HepG2 (cell line): ENCODE results near the gene ZNF117. TPM values are rescaled to one million over a fixed set of nuclear protein-coding genes. Genes with fewer than 3 reads are reported as not detected.

ENCODE experiments used
- GTF2F1 ChIP-seq: fragments of 150-350 bp; IDR thresholded peaks from 2 replicates; pipeline ENCODE4 v1.6.1; 2014; ENCODE audit warnings: low read length
- HNRNPK ChIP-seq: fragments of 200-400 bp; formaldehyde crosslinking; IDR thresholded peaks from 2 replicates; pipeline ENCODE4 v1.6.1; 2018; ENCODE audit warnings: low read length, low read depth, moderate library complexity, mild to moderate bottlenecking; ENCODE audit not compliant: poor library complexity, severe bottlenecking
- MXD4 ChIP-seq: IDR thresholded peaks from 2 replicates; pipeline ENCODE4 v1.6.1; 2016; ENCODE audit warnings: mild to moderate bottlenecking, missing biosample characterization, missing genetic modification reagents
- PCBP2 ChIP-seq: fragments of 200-400 bp; formaldehyde crosslinking; optimal IDR thresholded peaks from 2 replicates; pipeline ENCODE3; 2018; ENCODE audit warnings: low read length, low read depth; ENCODE audit not compliant: poor library complexity, severe bottlenecking
- PLSCR1 ChIP-seq: sonication (generic); formaldehyde crosslinking; IDR thresholded peaks from 2 replicates; pipeline ENCODE4 v1.5.0; 2020; ENCODE audit warnings: missing genetic modification reagents, mild to moderate bottlenecking, borderline replicate concordance
- RXRA ChIP-seq: sonication (generic); formaldehyde crosslinking; IDR thresholded peaks from 2 replicates; pipeline ENCODE4 v1.5.1; 2020; ENCODE audit warnings: missing genetic modification reagents
- ZBTB8A ChIP-seq: sonication (generic); formaldehyde crosslinking; IDR thresholded peaks from 2 replicates; pipeline ENCODE4 v1.4.0; 2020; ENCODE audit warnings: mild to moderate bottlenecking, low read depth, missing genetic modification reagents, borderline replicate concordance
- ZFP82 ChIP-seq: sonication (generic); formaldehyde crosslinking; IDR thresholded peaks from 2 replicates; pipeline ENCODE4 v1.5.1; 2020; ENCODE audit warnings: mild to moderate bottlenecking, missing genetic modification reagents, borderline replicate concordance
- ZMYM4 ChIP-seq: sonication (generic); formaldehyde crosslinking; IDR thresholded peaks from 2 replicates; pipeline ENCODE4 v1.8.1; 2023; ENCODE audit warnings: mild to moderate bottlenecking, missing genetic modification reagents
- ZNF124 ChIP-seq: sonication (generic); formaldehyde crosslinking; IDR thresholded peaks from 2 replicates; pipeline ENCODE4 v1.4.0; 2020; ENCODE audit warnings: missing genetic modification reagents
- ZNF20 ChIP-seq: sonication (generic); formaldehyde crosslinking; IDR thresholded peaks from 2 replicates; pipeline ENCODE4 v1.4.0; 2020; ENCODE audit warnings: mild to moderate bottlenecking, moderate library complexity, missing genetic modification reagents
- ZNF235 ChIP-seq: sonication (generic); formaldehyde crosslinking; IDR thresholded peaks from 2 replicates; pipeline ENCODE4 v1.8.1; 2023; ENCODE audit warnings: mild to moderate bottlenecking, missing genetic modification reagents, borderline replicate concordance
- ZNF296 ChIP-seq: sonication (generic); formaldehyde crosslinking; conservative IDR thresholded peaks from 2 replicates; pipeline ENCODE4 v1.5.0; 2020; ENCODE audit warnings: mild to moderate bottlenecking, missing genetic modification reagents
- ZNF547 ChIP-seq: sonication (generic); formaldehyde crosslinking; IDR thresholded peaks from 2 replicates; pipeline ENCODE4 v1.5.1; 2020; ENCODE audit warnings: mild to moderate bottlenecking, missing genetic modification reagents
- ZNF598 ChIP-seq: sonication (generic); formaldehyde crosslinking; IDR thresholded peaks from 2 replicates; pipeline ENCODE4 v1.5.1; 2020; ENCODE audit warnings: mild to moderate bottlenecking, missing genetic modification reagents, borderline replicate concordance
- ZSCAN29 ChIP-seq: sonication (generic); formaldehyde crosslinking; conservative IDR thresholded peaks from 2 replicates; pipeline ENCODE4 v1.4.0; 2020; ENCODE audit warnings: mild to moderate bottlenecking, missing genetic modification reagents
- polyA plus RNA-seq, 8 experiments: library from polyadenylated mRNA; depleted of rRNA in 3 of 8; stranded (reverse) in 7 of 8; unstranded in 1 of 8; fragments of >200 nt; fragmentation: Illumina TruSeq in 4 of 8; extraction: Trizol in 4 of 8; gene quantifications; 2 replicates each; pipeline versions ENCODE4 v1.2.1 to v1.2.3, GENCODE V29; 2011 to 2016; ENCODE audit warnings: low read depth in 4 of 8, missing spikeins in 1 of 8, mixed read lengths in 1 of 8; ENCODE audit not compliant: insufficient read depth in 1 of 8
- total RNA-seq, 5 experiments: library from RNA; depleted of rRNA; stranded (reverse); fragments of >200 nt; fragmentation: Illumina TruSeq; extraction: Trizol; gene quantifications; 2 replicates each; pipeline ENCODE4 v1.2.3, GENCODE V29; 2016; ENCODE audit warnings: low read depth in 1 of 5
- TF ChIP-seq, protein P1 (sequence below): sonication (generic); formaldehyde crosslinking; IDR thresholded peaks from 2 replicates; pipeline ENCODE4 v1.4.0; 2020; ENCODE audit warnings: missing genetic modification reagents
- TF ChIP-seq, protein P2 (sequence below): sonication (generic); formaldehyde crosslinking; IDR thresholded peaks from 2 replicates; pipeline ENCODE4 v1.8.1; 2022; ENCODE audit warnings: low read depth, mild to moderate bottlenecking, missing genetic modification reagents
- TF ChIP-seq, protein P3 (sequence below): IDR thresholded peaks from 2 replicates; pipeline ENCODE4 v1.6.1; 2016; ENCODE audit warnings: control low read depth
- TF ChIP-seq, protein P4 (sequence below): sonication (generic); formaldehyde crosslinking; conservative IDR thresholded peaks from 2 replicates; pipeline ENCODE4 v1.8.1; 2023; ENCODE audit warnings: missing genetic modification reagents

Gene ZNF117
- total and polyA plus RNA-seq, 2 of the 13 experiments (the other 11 are each of a cell fraction or from before 2014, with no cell fraction given) = 6.6 to 20.0 TPM

- TF ChIP-seq RXRA = no peak
- peak; percentile 90; the same call in 1 of the 2 replicates for TF ChIP-seq ZNF598 (CRISPR knock-in tag)
- TF ChIP-seq ZNF235 = 0 out of 2 replicates have a peak, but pooled peaks have one; percentile 30
- TF ChIP-seq MXD4 (CRISPR knock-in tag) = no peak; the same call in 1 of the 2 replicates
- TF ChIP-seq, protein P1, sequence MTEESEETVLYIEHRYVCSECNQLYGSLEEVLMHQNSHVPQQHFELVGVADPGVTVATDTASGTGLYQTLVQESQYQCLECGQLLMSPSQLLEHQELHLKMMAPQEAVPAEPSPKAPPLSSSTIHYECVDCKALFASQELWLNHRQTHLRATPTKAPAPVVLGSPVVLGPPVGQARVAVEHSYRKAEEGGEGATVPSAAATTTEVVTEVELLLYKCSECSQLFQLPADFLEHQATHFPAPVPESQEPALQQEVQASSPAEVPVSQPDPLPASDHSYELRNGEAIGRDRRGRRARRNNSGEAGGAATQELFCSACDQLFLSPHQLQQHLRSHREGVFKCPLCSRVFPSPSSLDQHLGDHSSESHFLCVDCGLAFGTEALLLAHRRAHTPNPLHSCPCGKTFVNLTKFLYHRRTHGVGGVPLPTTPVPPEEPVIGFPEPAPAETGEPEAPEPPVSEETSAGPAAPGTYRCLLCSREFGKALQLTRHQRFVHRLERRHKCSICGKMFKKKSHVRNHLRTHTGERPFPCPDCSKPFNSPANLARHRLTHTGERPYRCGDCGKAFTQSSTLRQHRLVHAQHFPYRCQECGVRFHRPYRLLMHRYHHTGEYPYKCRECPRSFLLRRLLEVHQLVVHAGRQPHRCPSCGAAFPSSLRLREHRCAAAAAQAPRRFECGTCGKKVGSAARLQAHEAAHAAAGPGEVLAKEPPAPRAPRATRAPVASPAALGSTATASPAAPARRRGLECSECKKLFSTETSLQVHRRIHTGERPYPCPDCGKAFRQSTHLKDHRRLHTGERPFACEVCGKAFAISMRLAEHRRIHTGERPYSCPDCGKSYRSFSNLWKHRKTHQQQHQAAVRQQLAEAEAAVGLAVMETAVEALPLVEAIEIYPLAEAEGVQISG (CRISPR knock-in tag) = peak; percentile 79
- TF ChIP-seq ZBTB8A (CRISPR knock-in tag) = no peak
- TF ChIP-seq, protein P2, sequence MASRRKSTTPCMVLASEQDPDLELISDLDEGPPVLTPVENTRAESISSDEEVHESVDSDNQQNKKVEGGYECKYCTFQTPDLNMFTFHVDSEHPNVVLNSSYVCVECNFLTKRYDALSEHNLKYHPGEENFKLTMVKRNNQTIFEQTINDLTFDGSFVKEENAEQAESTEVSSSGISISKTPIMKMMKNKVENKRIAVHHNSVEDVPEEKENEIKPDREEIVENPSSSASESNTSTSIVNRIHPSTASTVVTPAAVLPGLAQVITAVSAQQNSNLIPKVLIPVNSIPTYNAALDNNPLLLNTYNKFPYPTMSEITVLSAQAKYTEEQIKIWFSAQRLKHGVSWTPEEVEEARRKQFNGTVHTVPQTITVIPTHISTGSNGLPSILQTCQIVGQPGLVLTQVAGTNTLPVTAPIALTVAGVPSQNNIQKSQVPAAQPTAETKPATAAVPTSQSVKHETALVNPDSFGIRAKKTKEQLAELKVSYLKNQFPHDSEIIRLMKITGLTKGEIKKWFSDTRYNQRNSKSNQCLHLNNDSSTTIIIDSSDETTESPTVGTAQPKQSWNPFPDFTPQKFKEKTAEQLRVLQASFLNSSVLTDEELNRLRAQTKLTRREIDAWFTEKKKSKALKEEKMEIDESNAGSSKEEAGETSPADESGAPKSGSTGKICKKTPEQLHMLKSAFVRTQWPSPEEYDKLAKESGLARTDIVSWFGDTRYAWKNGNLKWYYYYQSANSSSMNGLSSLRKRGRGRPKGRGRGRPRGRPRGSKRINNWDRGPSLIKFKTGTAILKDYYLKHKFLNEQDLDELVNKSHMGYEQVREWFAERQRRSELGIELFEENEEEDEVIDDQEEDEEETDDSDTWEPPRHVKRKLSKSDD (CRISPR knock-in tag) = no peak
- no peak for TF ChIP-seq ZNF124 (CRISPR knock-in tag)
- TF ChIP-seq, protein P3, sequence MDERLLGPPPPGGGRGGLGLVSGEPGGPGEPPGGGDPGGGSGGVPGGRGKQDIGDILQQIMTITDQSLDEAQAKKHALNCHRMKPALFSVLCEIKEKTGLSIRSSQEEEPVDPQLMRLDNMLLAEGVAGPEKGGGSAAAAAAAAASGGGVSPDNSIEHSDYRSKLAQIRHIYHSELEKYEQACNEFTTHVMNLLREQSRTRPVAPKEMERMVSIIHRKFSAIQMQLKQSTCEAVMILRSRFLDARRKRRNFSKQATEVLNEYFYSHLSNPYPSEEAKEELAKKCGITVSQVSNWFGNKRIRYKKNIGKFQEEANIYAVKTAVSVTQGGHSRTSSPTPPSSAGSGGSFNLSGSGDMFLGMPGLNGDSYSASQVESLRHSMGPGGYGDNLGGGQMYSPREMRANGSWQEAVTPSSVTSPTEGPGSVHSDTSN (CRISPR knock-in tag) = peak; percentile 90
- no peak for TF ChIP-seq PCBP2
- TF ChIP-seq, protein P4, sequence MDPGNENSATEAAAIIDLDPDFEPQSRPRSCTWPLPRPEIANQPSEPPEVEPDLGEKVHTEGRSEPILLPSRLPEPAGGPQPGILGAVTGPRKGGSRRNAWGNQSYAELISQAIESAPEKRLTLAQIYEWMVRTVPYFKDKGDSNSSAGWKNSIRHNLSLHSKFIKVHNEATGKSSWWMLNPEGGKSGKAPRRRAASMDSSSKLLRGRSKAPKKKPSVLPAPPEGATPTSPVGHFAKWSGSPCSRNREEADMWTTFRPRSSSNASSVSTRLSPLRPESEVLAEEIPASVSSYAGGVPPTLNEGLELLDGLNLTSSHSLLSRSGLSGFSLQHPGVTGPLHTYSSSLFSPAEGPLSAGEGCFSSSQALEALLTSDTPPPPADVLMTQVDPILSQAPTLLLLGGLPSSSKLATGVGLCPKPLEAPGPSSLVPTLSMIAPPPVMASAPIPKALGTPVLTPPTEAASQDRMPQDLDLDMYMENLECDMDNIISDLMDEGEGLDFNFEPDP (CRISPR knock-in tag) = 0 out of 2 replicates have a peak, but pooled peaks have one; percentile 57
- no peak for TF ChIP-seq GTF2F1
- TF ChIP-seq HNRNPK = no peak
- no peak for TF ChIP-seq ZNF20 (CRISPR knock-in tag)
- TF ChIP-seq ZNF547 (CRISPR knock-in tag) = peak; percentile 80
- TF ChIP-seq PLSCR1 (CRISPR knock-in tag) = no peak
- TF ChIP-seq ZMYM4 (CRISPR knock-in tag) = peak; percentile 93
- no peak for TF ChIP-seq ZSCAN29
- no peak for TF ChIP-seq ZNF296 (CRISPR knock-in tag)
- no peak for TF ChIP-seq ZFP82 (CRISPR knock-in tag)
Measured at GRCh38 chr7:65006094-65006992, 15.5 kb upstream of the ZNF117 start, which contains the start of gene ERV3-1 (continued).
